Gastroesophageal sphincter (tissue), 3 donors: ENCODE results near the gene VWA7.
"Not testable (repeated sequence)": the region's sequence is repeated elsewhere in the genome, so short reads cannot be mapped to it uniquely, and the experiment has no call there.

Source experiments
- POLR2AphosphoS5 ChIP-seq: sonication (generic); formaldehyde crosslinking; IDR thresholded peaks from one replicate; pipeline ENCODE4 v1.6.1; 2017; ENCODE audit warnings: antibody characterized with exemption
- TF ChIP-seq, protein P1 (sequence below), 4 experiments: fragments of 200-600 bp in 2 of 4; fragments of 450-650 bp in 2 of 4; sonication (generic) in 1 of 4; IDR thresholded peaks; one replicate each; pipeline ENCODE4 v1.5.1; 2017 to 2019; ENCODE audit warnings: antibody characterized with exemption in 4 of 4, mild to moderate bottlenecking in 2 of 4, moderate library complexity in 2 of 4

DNA sequence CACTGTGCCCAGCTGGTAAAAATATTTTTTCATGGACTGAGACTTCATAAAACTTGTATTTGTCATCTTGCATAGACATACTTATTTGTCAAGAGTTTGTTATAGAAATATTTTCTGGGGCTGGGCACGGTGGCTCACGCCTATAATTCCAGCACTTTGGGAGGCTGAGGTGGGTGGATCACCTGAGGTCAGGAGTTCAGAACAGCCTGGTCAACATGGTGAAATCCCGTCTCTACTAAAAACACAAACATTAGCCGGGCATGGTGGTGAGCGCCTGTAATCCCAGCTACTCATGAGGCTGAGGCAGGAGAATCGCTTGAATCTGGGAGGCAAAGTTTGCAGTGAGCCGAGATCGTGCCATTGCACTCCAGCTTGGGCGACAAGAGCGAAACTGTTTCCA lies 31.5 kb upstream of the VWA7 start:
- not testable (repeated sequence) for TF ChIP-seq POLR2AphosphoS5
- TF ChIP-seq, protein P1, sequence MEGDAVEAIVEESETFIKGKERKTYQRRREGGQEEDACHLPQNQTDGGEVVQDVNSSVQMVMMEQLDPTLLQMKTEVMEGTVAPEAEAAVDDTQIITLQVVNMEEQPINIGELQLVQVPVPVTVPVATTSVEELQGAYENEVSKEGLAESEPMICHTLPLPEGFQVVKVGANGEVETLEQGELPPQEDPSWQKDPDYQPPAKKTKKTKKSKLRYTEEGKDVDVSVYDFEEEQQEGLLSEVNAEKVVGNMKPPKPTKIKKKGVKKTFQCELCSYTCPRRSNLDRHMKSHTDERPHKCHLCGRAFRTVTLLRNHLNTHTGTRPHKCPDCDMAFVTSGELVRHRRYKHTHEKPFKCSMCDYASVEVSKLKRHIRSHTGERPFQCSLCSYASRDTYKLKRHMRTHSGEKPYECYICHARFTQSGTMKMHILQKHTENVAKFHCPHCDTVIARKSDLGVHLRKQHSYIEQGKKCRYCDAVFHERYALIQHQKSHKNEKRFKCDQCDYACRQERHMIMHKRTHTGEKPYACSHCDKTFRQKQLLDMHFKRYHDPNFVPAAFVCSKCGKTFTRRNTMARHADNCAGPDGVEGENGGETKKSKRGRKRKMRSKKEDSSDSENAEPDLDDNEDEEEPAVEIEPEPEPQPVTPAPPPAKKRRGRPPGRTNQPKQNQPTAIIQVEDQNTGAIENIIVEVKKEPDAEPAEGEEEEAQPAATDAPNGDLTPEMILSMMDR (IDR thresholded peaks at IDR 0.05) = not testable (repeated sequence)
